Activated naive CD4-positive, alpha-beta T cell treated with anti-CD3 and anti-CD28 coated beads, Interleukin-2, amount 50 U/mL, for 24 hours (primary cell): Measurements from ENCODE around the gene GPR55.
A peak's percentile ranks its signal among the peaks of the same experiment; 100 is the strongest.
"Not testable (repeated sequence)": the region's sequence is repeated elsewhere in the genome, so short reads cannot be mapped to it uniquely, and the experiment has no call there.

Experiments used
- H3K27ac Mint-ChIP-seq: one replicate; pipeline ENCODE4 v1.8.0; 2021; ENCODE audit warnings: mild to moderate bottlenecking, mixed read lengths
- H3K27me3 Mint-ChIP-seq: one replicate; pipeline ENCODE4 v1.8.0; 2021; ENCODE audit warnings: mixed read lengths
- H3K36me3 Mint-ChIP-seq: one replicate; pipeline ENCODE4 v1.8.0; 2021; ENCODE audit warnings: mixed read lengths
- H3K4me1 Mint-ChIP-seq: one replicate; pipeline ENCODE4 v1.8.0; 2021; ENCODE audit warnings: mixed read lengths
- H3K4me3 Mint-ChIP-seq: one replicate; pipeline ENCODE4 v1.8.0; 2021; ENCODE audit warnings: mild to moderate bottlenecking, mixed read lengths
- H3K9me3 Mint-ChIP-seq: one replicate; pipeline ENCODE4 v1.8.0; 2021; ENCODE audit warnings: mixed read lengths

Gene GPR55

GRCh38 chr2:230924470-230925341 is at the start of gene GPR55:
Gene GPR55 (minus strand): TSS chr2:230925242. CDS start chr2:230910962, 14,280 bp downstream.
- Mint-ChIP-seq H3K27ac (peak within 1 kb of the TSS; percentile 94), H3K4me3 (peak within 1 kb of the TSS; percentile 86), H3K9me3 (no peaks in the 10 kb centered on the region), H3K27me3 (peaks cover 2% of the 10 kb centered on the region), H3K36me3 (no peaks in the 10 kb centered on the region), H3K4me1 (peaks cover 67% of the 10 kb centered on the region)

GRCh38 chr2:230974096-230974913 is 49.3 kb upstream of the GPR55 start:
- H3K27ac Mint-ChIP-seq: peak overlapping the region; percentile 92
- H3K27me3 Mint-ChIP-seq: no peaks in the 10 kb centered on the region
- H3K4me1 Mint-ChIP-seq: peaks cover 26% of the 10 kb centered on the region
- no peaks in the 10 kb centered on the region for H3K36me3 Mint-ChIP-seq
- peak overlapping the region; percentile 76 for H3K4me3 Mint-ChIP-seq
- H3K9me3 Mint-ChIP-seq: no peaks in the 10 kb centered on the region

GRCh38 chr2:230972046-230972445 is 47.0 kb upstream of the GPR55 start:
- no peak overlapping the region for H3K4me3 Mint-ChIP-seq
- no peak overlapping the region for H3K27ac Mint-ChIP-seq
- H3K27me3 Mint-ChIP-seq: no peaks in the 10 kb centered on the region
- H3K9me3 Mint-ChIP-seq: no peaks in the 10 kb centered on the region
- H3K36me3 Mint-ChIP-seq: no peaks in the 10 kb centered on the region
- peaks cover 30% of the 10 kb centered on the region for H3K4me1 Mint-ChIP-seq

GRCh38 chr2:230969659-230970015 is 44.6 kb upstream of the GPR55 start:
- Mint-ChIP-seq H3K9me3 (no peaks in the 10 kb centered on the region), H3K27me3 (no peaks in the 10 kb centered on the region), H3K4me3 (no peak overlapping the region)

GRCh38 chr2:230968921-230969658 is 44.0 kb upstream of the GPR55 start:
- Mint-ChIP-seq H3K36me3 (no peaks in the 10 kb centered on the region), H3K4me3 (no peak overlapping the region), H3K4me1 (peaks cover 14% of the 10 kb centered on the region), H3K27ac (no peak overlapping the region), H3K27me3 (no peaks in the 10 kb centered on the region), H3K9me3 (no peaks in the 10 kb centered on the region)

More at GRCh38 chr2:230969659-230970015, 44.6 kb upstream of the GPR55 start:
- Mint-ChIP-seq H3K4me1 (peaks cover 20% of the 10 kb centered on the region), H3K36me3 (no peaks in the 10 kb centered on the region), H3K27ac (no peak overlapping the region)

GRCh38 chr2:230968314-230968713 is 43.3 kb upstream of the GPR55 start:
- H3K36me3 Mint-ChIP-seq, H3K27me3 Mint-ChIP-seq, H3K4me1 Mint-ChIP-seq, H3K9me3 Mint-ChIP-seq, H3K27ac Mint-ChIP-seq, H3K4me3 Mint-ChIP-seq: not testable (repeated sequence)

GRCh38 chr2:230967113-230967512 is 42.1 kb upstream of the GPR55 start:
- H3K36me3 Mint-ChIP-seq: no peaks in the 10 kb centered on the region
- H3K27me3 Mint-ChIP-seq: peaks cover 1% of the 10 kb centered on the region
- peak overlapping the region; percentile 70 for H3K27ac Mint-ChIP-seq
- peaks cover 4% of the 10 kb centered on the region for H3K4me1 Mint-ChIP-seq
- H3K4me3 Mint-ChIP-seq: no peak overlapping the region
- H3K9me3 Mint-ChIP-seq: no peaks in the 10 kb centered on the region

GRCh38 chr2:230964136-230964730 is 39.2 kb upstream of the GPR55 start:
- Mint-ChIP-seq H3K27me3 (peaks cover 9% of the 10 kb centered on the region), H3K36me3 (no peaks in the 10 kb centered on the region), H3K9me3 (no peaks in the 10 kb centered on the region), H3K4me3 (no peak overlapping the region), H3K4me1 (peaks cover 4% of the 10 kb centered on the region), H3K27ac (no peak overlapping the region)

GRCh38 chr2:230961091-230961491 is 36.0 kb upstream of the GPR55 start:
- Mint-ChIP-seq H3K27me3 (peaks cover 27% of the 10 kb centered on the region), H3K9me3 (no peaks in the 10 kb centered on the region), H3K36me3 (no peaks in the 10 kb centered on the region), H3K27ac (no peak overlapping the region), H3K4me3 (no peak overlapping the region), H3K4me1 (peaks cover 22% of the 10 kb centered on the region)

- H3K9me3 Mint-ChIP-seq: no peaks in the 10 kb centered on the region
- peaks cover 22% of the 10 kb centered on the region for H3K4me1 Mint-ChIP-seq
- no peak overlapping the region for H3K4me3 Mint-ChIP-seq
- H3K27me3 Mint-ChIP-seq: peaks cover 30% of the 10 kb centered on the region
- H3K36me3 Mint-ChIP-seq: no peaks in the 10 kb centered on the region
- no peak overlapping the region for H3K27ac Mint-ChIP-seq
Observed at GRCh38 chr2:230960026-230960425, 35.0 kb upstream of the GPR55 start.

- H3K4me1 Mint-ChIP-seq: peaks cover 22% of the 10 kb centered on the region
- peaks cover 32% of the 10 kb centered on the region for H3K27me3 Mint-ChIP-seq
- no peaks in the 10 kb centered on the region for H3K9me3 Mint-ChIP-seq
- H3K36me3 Mint-ChIP-seq: no peaks in the 10 kb centered on the region
- no peak overlapping the region for H3K27ac Mint-ChIP-seq
- peak overlapping the region; percentile 12 for H3K4me3 Mint-ChIP-seq
Observed at GRCh38 chr2:230958820-230959756, 34.0 kb upstream of the GPR55 start.

GRCh38 chr2:230957756-230958391 is 32.8 kb upstream of the GPR55 start:
- Mint-ChIP-seq H3K27ac (peak overlapping the region; percentile 15), H3K4me3 (peak overlapping the region; percentile 88), H3K9me3 (no peaks in the 10 kb centered on the region), H3K27me3 (peaks cover 31% of the 10 kb centered on the region), H3K4me1 (peaks cover 22% of the 10 kb centered on the region), H3K36me3 (no peaks in the 10 kb centered on the region)

- H3K9me3 Mint-ChIP-seq: no peaks in the 10 kb centered on the region
- H3K4me3 Mint-ChIP-seq: peak overlapping the region; percentile 88
- H3K27ac Mint-ChIP-seq: peak overlapping the region; percentile 79
- peaks cover 31% of the 10 kb centered on the region for H3K27me3 Mint-ChIP-seq
- H3K36me3 Mint-ChIP-seq: no peaks in the 10 kb centered on the region
- H3K4me1 Mint-ChIP-seq: peaks cover 22% of the 10 kb centered on the region
Observed at GRCh38 chr2:230956827-230957755, 32.0 kb upstream of the GPR55 start.
